GM12873 (cell line): ENCODE results near the gene CEP131.

Source experiments
- TF ChIP-seq, protein P1 (sequence below): IDR thresholded peaks from 2 replicates; pipeline ENCODE4 v1.5.1; 2012; ENCODE audit warnings: low read depth, mild to moderate bottlenecking, moderate library complexity, low read length, control low read depth; ENCODE audit not compliant: insufficient read depth; ENCODE audit errors: missing control alignments

Gene CEP131

DNA sequence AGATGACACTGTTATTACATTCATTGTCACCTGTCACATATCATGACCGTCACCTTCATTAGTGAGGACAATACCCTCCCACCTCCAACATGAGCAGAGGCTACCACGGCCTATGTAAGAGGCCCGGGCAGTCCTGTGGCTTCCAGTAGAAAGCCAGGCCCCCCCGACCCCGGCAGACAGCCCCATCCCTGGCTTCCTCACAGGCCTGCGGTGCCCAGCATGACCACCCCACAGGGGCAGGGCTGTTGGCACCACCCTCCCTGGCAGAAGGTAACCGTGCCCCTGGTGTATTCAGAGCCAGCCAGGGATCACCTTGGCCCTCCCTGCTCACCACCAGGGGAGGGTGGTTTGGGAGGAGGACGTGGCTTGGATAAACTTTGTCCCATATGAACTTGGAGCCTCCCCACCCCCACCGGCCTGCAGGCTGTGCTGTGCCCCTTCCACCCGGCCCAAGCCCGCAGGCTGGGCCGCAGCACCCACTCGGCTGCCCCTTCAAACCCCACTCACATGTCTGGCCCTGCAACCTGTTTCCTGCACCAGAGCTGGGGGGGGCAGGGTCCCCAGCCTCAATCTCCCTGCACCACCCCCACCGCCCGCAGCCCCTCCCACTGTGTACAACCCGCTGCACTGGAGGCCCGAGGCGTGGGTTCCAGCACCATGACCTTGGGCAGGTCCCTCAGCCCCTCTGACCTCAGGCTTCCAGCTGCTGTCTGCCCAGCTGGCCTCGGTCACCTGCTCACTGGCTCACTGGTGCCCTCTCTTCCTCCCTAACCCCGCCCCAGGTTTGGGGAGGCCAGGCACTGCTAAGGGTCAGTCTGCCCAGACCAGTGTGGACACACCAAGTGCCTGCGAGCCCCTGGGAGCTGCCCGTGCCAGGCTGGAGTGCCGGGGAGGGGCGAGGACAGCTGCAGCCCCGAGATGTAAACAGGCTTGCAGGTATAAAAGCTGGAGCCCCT is 44.4 kb downstream of the CEP131 start:
- TF ChIP-seq, protein P1, sequence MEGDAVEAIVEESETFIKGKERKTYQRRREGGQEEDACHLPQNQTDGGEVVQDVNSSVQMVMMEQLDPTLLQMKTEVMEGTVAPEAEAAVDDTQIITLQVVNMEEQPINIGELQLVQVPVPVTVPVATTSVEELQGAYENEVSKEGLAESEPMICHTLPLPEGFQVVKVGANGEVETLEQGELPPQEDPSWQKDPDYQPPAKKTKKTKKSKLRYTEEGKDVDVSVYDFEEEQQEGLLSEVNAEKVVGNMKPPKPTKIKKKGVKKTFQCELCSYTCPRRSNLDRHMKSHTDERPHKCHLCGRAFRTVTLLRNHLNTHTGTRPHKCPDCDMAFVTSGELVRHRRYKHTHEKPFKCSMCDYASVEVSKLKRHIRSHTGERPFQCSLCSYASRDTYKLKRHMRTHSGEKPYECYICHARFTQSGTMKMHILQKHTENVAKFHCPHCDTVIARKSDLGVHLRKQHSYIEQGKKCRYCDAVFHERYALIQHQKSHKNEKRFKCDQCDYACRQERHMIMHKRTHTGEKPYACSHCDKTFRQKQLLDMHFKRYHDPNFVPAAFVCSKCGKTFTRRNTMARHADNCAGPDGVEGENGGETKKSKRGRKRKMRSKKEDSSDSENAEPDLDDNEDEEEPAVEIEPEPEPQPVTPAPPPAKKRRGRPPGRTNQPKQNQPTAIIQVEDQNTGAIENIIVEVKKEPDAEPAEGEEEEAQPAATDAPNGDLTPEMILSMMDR: no peak

DNA sequence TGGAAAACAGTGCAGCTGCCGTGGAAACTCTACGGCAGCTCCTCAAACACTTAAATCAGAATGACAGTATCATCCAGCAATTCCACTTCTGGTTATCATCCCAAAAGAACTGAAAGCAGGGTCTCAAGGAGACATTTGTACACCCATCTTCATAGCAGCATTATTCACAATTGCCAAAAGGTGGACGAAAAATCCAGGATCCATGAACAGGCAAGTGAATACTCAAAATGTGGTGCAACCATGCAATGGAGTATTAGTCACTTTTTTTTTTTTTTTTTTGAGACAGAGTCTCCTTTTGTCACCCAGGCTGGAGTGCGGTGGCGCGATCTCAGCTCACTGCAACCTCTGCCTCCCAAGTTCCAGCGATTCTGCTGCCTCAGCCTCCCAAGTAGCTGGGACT is 46.1 kb downstream of the CEP131 start:
- TF ChIP-seq, protein P1: peak; percentile 13

DNA sequence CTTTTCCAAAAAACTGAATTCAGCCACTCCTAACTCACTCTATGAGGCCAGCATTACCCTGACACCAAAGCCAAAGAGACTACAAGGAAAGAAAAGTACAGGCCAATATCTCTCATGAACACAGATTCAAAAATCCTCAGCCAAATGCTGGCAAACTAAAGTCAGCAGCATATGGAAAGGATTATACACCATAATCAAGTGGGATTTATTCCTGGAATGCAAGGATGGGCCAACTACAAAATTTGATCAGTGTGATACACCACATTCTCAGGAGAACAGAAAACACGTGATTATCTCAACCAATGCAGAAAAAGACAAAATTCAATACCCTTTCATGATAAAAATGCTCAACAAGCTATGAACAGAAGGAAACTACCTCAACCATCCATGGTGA is 49.0 kb downstream of the CEP131 start:
- TF ChIP-seq, protein P1: no peak

DNA sequence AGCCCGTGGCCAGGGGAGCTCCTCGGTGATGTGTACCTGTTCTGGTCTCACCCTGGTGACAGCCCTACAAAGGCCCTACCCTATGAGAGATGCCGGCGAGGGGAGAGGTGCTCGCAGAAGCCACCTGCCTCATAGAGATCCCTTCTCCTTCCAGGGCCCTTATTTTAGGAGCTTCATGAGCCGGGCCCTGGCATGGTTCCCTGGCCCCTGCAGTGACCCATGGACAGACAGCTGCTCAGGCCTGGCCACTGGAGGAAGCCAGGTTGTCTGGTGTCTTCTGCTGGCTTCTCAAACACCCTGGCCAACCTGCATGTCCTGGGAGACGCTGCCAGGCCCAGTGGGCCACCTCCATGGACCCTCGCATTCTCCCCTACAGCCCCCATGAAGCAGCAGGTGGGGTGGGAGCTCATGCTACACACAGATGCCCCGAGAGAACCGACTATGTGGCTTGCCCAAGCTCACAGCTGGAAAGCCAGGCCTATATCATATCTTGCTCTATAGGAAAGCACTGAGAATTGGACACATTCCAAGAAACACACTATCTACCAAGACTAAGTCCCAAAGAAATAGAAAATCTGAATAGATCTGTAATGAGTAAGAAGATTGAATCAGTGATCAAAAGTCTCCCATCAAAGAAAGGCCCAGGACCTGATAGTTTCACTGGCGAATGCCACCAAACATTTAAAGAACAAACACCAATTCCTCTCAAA is 49.6 kb downstream of the CEP131 start:
- TF ChIP-seq, protein P1: no peak

DNA sequence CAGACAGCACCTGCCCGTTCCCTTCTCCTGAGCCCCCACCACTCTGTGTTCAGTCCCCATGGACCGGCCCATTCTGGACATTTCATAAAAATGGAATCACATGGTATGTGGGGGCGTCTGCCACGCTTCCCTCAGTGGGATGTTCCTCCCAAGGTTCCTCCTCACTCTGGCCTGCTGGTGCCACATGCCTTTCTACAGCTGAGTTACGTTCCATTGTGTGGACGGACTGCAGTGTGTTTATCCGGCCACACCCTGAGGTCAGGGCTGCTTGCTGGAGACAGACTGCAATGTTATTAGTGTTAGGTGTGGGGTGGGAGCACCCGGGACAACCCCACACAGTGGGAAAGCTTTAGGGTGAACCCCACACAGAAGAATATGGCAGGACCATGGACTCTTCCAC is 50.8 kb downstream of the CEP131 start:
- TF ChIP-seq, protein P1: no peak

DNA sequence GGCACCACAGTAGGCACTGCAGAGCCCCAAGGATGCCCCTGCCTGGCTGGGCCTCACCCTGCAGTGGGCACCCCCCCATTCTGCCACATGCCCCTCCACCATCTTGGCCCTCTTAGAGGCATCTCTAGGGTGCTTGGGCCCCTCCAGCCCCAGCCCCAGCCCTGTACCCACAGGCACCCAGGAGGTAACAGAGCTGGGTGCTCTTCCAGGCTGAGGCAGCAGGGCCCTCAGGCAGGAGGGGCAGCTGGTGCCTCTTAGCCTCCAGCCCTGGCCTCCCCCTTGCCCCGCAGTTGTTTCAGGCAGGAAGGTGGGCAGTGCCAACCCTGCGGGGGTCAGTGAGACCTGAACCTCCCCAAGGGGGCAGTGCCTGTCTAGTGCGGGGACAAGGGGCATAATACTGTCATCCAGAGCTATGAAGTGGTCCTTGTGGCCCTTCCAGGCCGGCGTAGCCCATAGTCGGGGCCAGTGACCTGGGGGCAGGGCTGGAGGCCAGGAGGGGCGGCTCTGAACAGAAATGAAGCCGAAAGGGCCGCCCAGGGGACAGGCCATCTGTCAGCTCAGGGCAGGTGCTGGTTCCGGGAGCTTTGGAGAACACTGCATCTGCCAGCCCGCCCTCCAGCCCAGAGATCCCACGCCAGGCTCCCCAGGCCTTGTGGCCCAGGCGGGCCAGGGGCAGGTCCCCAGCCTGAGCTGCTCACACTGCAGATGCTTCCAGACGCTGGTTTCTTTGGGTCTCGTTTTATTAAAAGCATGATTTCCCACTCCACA is 51.9 kb downstream of the CEP131 start:
- TF ChIP-seq, protein P1: no peak

DNA sequence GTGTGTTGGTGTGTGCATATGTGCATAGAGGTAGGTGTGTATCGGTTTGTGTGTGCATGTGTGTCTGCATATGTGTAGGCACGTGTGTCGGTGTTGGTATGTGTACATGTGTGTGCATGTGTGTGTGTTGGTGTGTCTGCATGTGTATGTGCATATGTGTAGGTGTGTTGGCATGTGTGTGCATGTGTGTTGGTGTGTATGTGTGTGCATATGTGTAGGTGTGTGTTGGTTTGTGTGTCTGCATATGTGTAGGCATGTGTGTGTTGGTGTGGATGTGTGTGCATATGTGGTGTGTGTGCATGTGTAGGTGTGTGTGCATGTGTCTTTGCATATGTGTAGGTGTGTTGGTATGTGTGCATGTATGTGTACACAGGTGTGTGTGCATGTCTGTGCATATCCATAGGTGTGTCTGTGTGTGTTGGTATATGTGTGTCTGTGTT is 52.9 kb downstream of the CEP131 start:
- TF ChIP-seq, protein P1: no peak
